ENCODE data around the gene ALPL.
"Not testable (repeated sequence)": the region's sequence is repeated elsewhere in the genome, so short reads cannot be mapped to it uniquely, and the experiment has no call there.

Gene ALPL

GRCh38 chr1:21563971-21564370 lies 54.7 kb downstream of the ALPL start:
- no peak for DNase-seq

GRCh38 chr1:21564521-21565095 lies 55.4 kb downstream of the ALPL start:
- DNase-seq: no peak

- no peak for DNase-seq
These were observed 56.1 kb downstream of the ALPL start for GRCh38 chr1:21565285-21565684.

GRCh38 chr1:21566361-21566760 lies 57.1 kb downstream of the ALPL start:
- not testable (repeated sequence) for DNase-seq

GRCh38 chr1:21567241-21568005 lies 58.2 kb downstream of the ALPL start:
- DNase-seq: no peak

- DNase-seq: no peak
These were observed 59.0 kb downstream of the ALPL start for GRCh38 chr1:21568006-21568746.

GRCh38 chr1:21568809-21569385 lies 59.7 kb downstream of the ALPL start:
- DNase-seq: no peak

GRCh38 chr1:21569820-21570527 lies 60.8 kb downstream of the ALPL start:
- no peak for DNase-seq

GRCh38 chr1:21570528-21570875 lies 61.3 kb downstream of the ALPL start:
- DNase-seq: no peak

GRCh38 chr1:21570885-21571284 lies 61.7 kb downstream of the ALPL start:
- DNase-seq: no peak

- DNase-seq: no peak
These were observed 63.0 kb downstream of the ALPL start for GRCh38 chr1:21572221-21572620.

GRCh38 chr1:21572735-21573277 lies 63.6 kb downstream of the ALPL start:
- no peak for DNase-seq

GRCh38 chr1:21573475-21573874 lies 64.3 kb downstream of the ALPL start:
- DNase-seq: no peak

GRCh38 chr1:21573971-21574465 lies 64.8 kb downstream of the ALPL start:
- no peak for DNase-seq

- no peak for DNase-seq
These were observed 65.4 kb downstream of the ALPL start for GRCh38 chr1:21574466-21575151.

- no peak for DNase-seq
These were observed 66.2 kb downstream of the ALPL start for GRCh38 chr1:21575351-21575942.

GRCh38 chr1:21576031-21576797 lies 67.0 kb downstream of the ALPL start:
- no peak for DNase-seq

- DNase-seq: no peak
These were observed 67.6 kb downstream of the ALPL start for GRCh38 chr1:21576798-21577187.

GRCh38 chr1:21577324-21577723 lies 68.1 kb downstream of the ALPL start:
- DNase-seq: no peak

- no peak for DNase-seq
These were observed 68.7 kb downstream of the ALPL start for GRCh38 chr1:21577933-21578332.

GRCh38 chr1:21579791-21580190 lies 70.6 kb downstream of the ALPL start:
- no peak for DNase-seq

Measured in activated gamma-delta T cell (primary cell).